ENCODE measurements around the gene OPRL1. TPM values are rescaled to one million over a fixed set of nuclear protein-coding genes. Genes with fewer than 3 reads are reported as not detected.

The OPRL1 gene
- total RNA-seq, 4 donors from 2014 or later, result 0.34 to 0.91 (median 0.76) TPM; not detected in 1

DNA sequence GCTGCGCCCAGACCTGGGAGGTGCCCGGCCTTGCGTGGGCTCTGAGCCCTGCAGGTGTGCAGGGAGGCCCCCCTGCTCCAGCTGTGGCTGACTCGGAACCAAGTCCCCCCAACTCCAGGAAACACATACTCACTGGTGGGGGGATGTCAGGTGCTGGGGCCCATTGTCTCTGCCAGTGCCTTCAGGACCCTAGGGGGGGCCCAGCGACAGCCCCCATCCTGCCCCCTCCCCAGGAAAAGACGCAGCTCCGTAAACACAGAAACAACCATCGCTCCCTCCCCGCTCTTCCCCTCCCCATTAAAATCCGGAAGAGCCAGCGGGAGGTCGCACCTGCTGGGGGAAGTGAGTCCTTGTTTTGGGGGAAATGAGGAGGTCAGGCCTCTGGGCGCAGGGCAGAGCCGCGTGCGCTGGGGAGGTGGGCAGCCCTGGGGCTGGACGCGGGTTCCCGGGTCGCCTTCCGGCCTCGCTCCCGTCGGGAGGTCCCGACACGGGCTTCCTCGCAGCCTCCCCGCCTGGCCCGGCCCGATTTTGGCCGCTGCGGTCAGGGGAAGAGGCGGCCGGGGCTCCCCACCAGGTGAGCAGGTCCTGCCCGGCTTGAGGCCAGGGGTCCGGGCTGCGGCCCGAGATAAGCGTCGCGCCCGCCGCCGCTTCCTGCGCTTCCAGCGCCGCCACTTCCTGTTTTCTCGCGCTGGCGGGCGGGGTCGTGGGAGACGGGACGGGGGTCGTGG lies 37.7 kb upstream of the OPRL1 start:
- peaks cover 0 to 90% (median under 1%) of the 10 kb centered on the region in 4 donors for H3K27me3 ChIP-seq

DNA sequence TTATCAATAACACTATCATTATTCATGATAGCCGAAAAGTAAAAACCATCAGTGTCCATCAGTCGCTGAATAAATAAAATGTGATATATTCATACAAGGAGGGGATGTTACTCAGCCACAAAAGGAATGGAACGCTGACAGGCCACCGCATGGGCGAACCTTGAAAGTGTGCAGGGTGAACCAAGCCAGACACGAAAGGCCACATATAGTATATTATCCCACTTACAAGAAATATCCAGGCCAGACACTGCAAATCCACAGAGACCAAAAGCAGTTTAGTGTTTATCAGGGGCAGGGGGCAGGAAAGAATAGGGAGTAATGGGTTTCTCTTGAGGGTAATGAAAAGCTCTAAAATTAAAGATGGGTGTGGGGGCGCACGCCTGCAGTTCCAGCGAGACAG lies 36.1 kb upstream of the OPRL1 start:
- Histone ChIP-seq H3K27me3 (peaks cover 0 to 90% (median 10%) of the 10 kb centered on the region in 4 donors), H3K4me3 (no peak overlapping the region), H3K36me3 (no peaks in the 10 kb centered on the region), H3K27ac (peak overlapping the region in 1 of 4 donors; percentile 81), H3K4me1 (peaks cover 42 to 78% (median 46%) of the 10 kb centered on the region in 3 donors), H3K9me3 (no peaks in the 10 kb centered on the region)
- DNase-seq, result no peak
- intact Hi-C loops (cut with DNase I), result no loop called here
- no peak for TF ChIP-seq POLR2A (IDR thresholded peaks at IDR 0.05)
- TF ChIP-seq, protein P1, sequence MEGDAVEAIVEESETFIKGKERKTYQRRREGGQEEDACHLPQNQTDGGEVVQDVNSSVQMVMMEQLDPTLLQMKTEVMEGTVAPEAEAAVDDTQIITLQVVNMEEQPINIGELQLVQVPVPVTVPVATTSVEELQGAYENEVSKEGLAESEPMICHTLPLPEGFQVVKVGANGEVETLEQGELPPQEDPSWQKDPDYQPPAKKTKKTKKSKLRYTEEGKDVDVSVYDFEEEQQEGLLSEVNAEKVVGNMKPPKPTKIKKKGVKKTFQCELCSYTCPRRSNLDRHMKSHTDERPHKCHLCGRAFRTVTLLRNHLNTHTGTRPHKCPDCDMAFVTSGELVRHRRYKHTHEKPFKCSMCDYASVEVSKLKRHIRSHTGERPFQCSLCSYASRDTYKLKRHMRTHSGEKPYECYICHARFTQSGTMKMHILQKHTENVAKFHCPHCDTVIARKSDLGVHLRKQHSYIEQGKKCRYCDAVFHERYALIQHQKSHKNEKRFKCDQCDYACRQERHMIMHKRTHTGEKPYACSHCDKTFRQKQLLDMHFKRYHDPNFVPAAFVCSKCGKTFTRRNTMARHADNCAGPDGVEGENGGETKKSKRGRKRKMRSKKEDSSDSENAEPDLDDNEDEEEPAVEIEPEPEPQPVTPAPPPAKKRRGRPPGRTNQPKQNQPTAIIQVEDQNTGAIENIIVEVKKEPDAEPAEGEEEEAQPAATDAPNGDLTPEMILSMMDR (IDR thresholded peaks at IDR 0.05), result no peak
- 82 to 84% methylated on average over 9 of the region's 9 CpGs for WGBS, 2 donors

More for the DNA sequence above, 37.7 kb upstream of the OPRL1 start:
- 0 to 20% methylated on average over 1 to 5 of the region's 55 CpGs for WGBS, 2 donors
- intact Hi-C loops (cut with DNase I), result no loop called here
- Histone ChIP-seq H3K4me1 (peaks cover 46 to 81% (median 58%) of the 10 kb centered on the region in 3 donors), H3K36me3 (no peaks in the 10 kb centered on the region), H3K27ac (peak overlapping the region; percentile 48 to 87 (median 66)), H3K9me3 (no peaks in the 10 kb centered on the region), H3K4me3 (peak overlapping the region; percentile 29 to 68 (median 45))
- TF ChIP-seq POLR2A (IDR thresholded peaks at IDR 0.05), result no peak
- TF ChIP-seq, protein P1 (IDR thresholded peaks at IDR 0.05), result no peak
- DNase-seq, result no peak

DNA sequence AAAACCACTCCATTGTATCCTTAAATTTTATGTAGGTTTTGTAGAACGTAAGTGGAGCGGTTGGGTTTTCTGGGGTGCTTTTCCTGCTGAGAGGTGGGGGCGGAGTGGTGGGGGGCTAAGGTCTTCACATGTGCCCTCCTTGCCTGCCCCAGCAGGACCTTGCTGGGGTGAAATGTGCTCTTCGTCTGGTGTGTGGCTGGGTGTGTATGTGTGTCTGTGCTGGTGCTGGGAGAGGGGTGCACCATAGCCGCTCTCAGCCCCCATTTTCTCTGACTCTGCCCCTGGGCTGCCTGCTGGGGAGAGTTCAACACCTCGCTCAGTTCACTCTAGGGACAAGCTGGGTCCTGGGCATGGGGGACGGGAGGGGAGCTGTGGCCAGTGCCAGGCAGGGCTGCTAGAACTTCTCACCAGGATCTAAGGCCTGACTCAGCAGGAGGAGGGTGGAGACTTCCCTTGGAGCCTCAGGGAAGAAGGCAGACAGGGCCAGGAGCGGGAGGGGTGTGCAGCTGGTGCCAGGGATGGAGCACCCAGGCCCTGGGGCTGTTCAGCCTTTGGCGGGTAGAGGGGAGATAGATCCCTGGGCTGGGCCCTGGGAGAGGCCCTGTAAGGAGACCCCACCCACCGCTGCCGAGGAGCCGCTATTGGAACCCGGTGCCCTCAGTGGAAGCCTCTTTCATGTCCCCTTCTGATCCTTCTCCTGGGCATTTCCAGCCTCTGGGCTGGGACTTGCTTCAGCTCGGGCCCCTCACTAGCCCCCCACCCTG lies 35.2 kb upstream of the OPRL1 start:
- TF ChIP-seq, protein P1 (IDR thresholded peaks at IDR 0.05), result no peak
- no peak for TF ChIP-seq POLR2A (IDR thresholded peaks at IDR 0.05)
- Histone ChIP-seq H3K9me3 (no peaks in the 10 kb centered on the region), H3K36me3 (no peaks in the 10 kb centered on the region), H3K27ac (peak overlapping the region in 3 of 4 donors; percentile 30 to 81 (median 72)), H3K4me3 (peak overlapping the region in 1 of 4 donors; percentile 63), H3K27me3 (peaks cover 0 to 89% (median 10%) of the 10 kb centered on the region in 4 donors), H3K4me1 (peaks cover 40 to 76% (median 41%) of the 10 kb centered on the region in 3 donors)
- 37 to 57% methylated on average over 4 to 10 of the region's 14 CpGs for WGBS, 2 donors
- no peak for DNase-seq
- intact Hi-C loops (cut with DNase I), result no loop called here

DNA sequence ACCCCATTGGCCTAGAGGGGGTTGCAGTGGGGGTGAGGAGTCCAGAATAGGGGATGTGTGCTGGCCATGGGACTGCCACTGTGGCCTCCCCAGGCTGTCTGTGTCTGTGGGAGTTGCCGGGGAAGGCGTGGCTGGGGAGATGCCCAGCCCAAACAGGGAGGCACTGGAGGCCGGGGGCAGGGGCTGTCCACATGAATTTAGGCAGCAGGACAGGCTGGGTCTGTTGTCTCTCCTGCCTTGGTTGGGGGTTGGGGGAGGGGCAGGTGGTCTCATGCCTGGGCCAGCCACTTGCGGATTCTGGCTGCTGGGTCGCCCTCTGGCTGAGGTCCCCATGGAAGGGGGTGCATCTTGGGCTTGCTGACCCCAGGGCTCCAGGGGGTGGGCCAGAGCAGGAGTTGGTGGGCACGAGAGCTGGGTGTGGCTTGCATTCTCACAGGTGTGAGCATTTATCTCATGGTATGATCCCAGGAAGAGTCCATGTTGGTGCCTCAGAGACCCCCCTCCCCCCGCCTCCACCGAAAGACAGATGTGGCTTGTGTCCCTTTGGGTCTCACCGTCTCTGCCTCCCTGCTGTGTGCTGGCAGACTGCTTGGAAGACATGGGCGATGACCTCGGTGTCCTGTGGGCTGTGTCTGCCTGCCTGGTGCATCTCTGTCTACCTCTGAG lies 34.4 kb upstream of the OPRL1 start:
- Histone ChIP-seq H3K4me1 (peaks cover 35 to 76% (median 43%) of the 10 kb centered on the region in 3 donors), H3K27ac (peak overlapping the region in 3 of 4 donors; percentile 30 to 81 (median 72)), H3K9me3 (no peaks in the 10 kb centered on the region), H3K27me3 (peaks cover 5 to 89% (median 13%) of the 10 kb centered on the region in 4 donors), H3K4me3 (peak overlapping the region in 2 of 4 donors; percentile 44 to 63), H3K36me3 (no peaks in the 10 kb centered on the region)
- TF ChIP-seq, protein P1 (IDR thresholded peaks at IDR 0.05), result no peak
- peak in 1 of 4 donors; percentile 13 for TF ChIP-seq POLR2A (IDR thresholded peaks at IDR 0.05)
- no peak for DNase-seq
- intact Hi-C loops (cut with DNase I), result no loop called here
- 38 to 57% methylated on average over 4 to 8 of the region's 11 CpGs for WGBS, 2 donors

Data from esophagus squamous epithelium (tissue), 5 donors.